ENCODE data around the gene MEF2D.

The MEF2D gene

DNA sequence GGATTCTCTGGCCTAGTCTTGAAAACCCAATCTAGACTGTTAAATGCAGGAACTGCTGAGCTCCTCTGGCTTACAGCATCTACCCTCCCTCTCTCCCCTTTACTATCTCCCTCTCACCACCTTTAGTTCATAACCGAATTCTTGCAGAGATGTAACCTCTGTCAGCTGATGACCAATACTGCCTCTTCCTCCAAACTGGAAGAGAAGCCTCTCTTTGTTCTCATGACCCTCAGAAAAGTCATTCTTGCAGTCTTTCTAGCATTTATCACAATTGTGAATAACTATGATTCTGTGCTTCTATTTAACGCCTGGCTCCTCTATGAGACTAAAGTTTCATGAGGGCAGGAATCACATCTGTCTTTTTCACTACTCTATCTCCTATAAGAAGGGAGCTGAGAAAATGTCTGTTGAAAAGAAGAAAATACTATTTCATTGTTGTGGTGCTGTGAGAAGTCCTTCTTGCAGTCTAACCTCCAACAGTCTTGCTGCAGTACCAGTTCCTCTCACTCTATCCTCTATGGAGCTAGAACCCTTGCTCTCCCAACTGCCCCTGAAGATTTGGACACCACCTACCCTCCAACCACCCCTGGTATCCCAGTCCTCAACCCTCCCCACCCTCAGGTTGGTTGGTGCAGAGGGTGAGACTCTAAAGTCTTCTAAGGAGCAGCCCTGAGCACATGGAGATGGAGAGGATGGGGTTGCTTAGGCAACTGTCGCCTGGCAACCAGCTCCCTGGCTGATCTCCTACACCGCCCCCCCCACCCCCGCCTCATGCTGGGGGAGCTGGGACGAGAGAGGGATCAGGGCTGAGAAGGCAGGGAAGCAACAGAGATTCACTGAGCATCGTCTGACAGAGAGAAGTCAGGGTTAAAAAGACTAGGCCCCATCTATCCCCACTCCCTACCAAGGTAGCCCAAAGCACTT is 13.9 kb downstream of the MEF2D start:
- Histone ChIP-seq H3K4me2 (ENCODE audit: low read length) (peak overlapping the region; percentile 96; the same call in 1 of the 2 replicates), H3K4me1 (ENCODE audit: low read length) (peaks cover 67% of the 10 kb centered on the region), H2AFZ (ENCODE audit: low read depth, low read length) (no peak overlapping the region), H3K27me3 (ENCODE audit: low read depth, low read length) (no peaks in the 10 kb centered on the region), H4K20me1 (ENCODE audit: insufficient read depth, low read length) (peaks cover 72% of the 10 kb centered on the region), H3K9me3 (ENCODE audit: insufficient read depth, low read length) (no peaks in the 10 kb centered on the region), H3K9ac (ENCODE audit: low read length) (no peak overlapping the region), H3K36me3 (replicated peaks; ENCODE audit: low read depth, low read length) (peaks cover 20% of the 10 kb centered on the region), H3K27ac (ENCODE audit: low read length) (no peak overlapping the region), H3K4me3 (ENCODE audit: low read length) (no peak overlapping the region), H3K79me2 (ENCODE audit: low read length) (peaks cover 80% of the 10 kb centered on the region)
- no peak for TF ChIP-seq CTCF (IDR thresholded peaks at IDR 0.05; ENCODE audit: low read depth, low read length)
- no peak for TF ChIP-seq EZH2phosphoT487 (IDR thresholded peaks at IDR 0.05; ENCODE audit: low read depth)

GRCh38 chr1:156485984-156486383 is 14.6 kb downstream of the MEF2D start:
- H3K9me3 ChIP-seq (ENCODE audit: insufficient read depth, low read length), result no peaks in the 10 kb centered on the region
- H3K27ac ChIP-seq (ENCODE audit: low read length), result no peak overlapping the region
- H2AFZ ChIP-seq (ENCODE audit: low read depth, low read length), result no peak overlapping the region
- H3K9ac ChIP-seq (ENCODE audit: low read length), result no peak overlapping the region
- H3K36me3 ChIP-seq (replicated peaks; ENCODE audit: low read depth, low read length), result peaks cover 26% of the 10 kb centered on the region
- peaks cover 73% of the 10 kb centered on the region for H3K79me2 ChIP-seq (ENCODE audit: low read length)
- no peak overlapping the region for H3K4me2 ChIP-seq (ENCODE audit: low read length)
- H3K4me1 ChIP-seq (ENCODE audit: low read length), result peaks cover 67% of the 10 kb centered on the region
- peaks cover 73% of the 10 kb centered on the region for H4K20me1 ChIP-seq (ENCODE audit: insufficient read depth, low read length)
- TF ChIP-seq EZH2phosphoT487 (IDR thresholded peaks at IDR 0.05; ENCODE audit: low read depth) (no peak), CTCF (IDR thresholded peaks at IDR 0.05; ENCODE audit: low read depth, low read length) (no peak)
- H3K27me3 ChIP-seq (ENCODE audit: low read depth, low read length), result no peaks in the 10 kb centered on the region
- no peak overlapping the region for H3K4me3 ChIP-seq (ENCODE audit: low read length)

- Histone ChIP-seq H2AFZ (ENCODE audit: low read depth, low read length) (no peak overlapping the region), H3K4me2 (ENCODE audit: low read length) (no peak overlapping the region), H3K27ac (ENCODE audit: low read length) (no peak overlapping the region), H3K27me3 (ENCODE audit: low read depth, low read length) (no peaks in the 10 kb centered on the region), H3K4me3 (ENCODE audit: low read length) (no peak overlapping the region), H4K20me1 (ENCODE audit: insufficient read depth, low read length) (peaks cover 68% of the 10 kb centered on the region), H3K4me1 (ENCODE audit: low read length) (peaks cover 63% of the 10 kb centered on the region), H3K9me3 (ENCODE audit: insufficient read depth, low read length) (no peaks in the 10 kb centered on the region), H3K79me2 (ENCODE audit: low read length) (peaks cover 59% of the 10 kb centered on the region), H3K36me3 (replicated peaks; ENCODE audit: low read depth, low read length) (peaks cover 37% of the 10 kb centered on the region), H3K9ac (ENCODE audit: low read length) (no peak overlapping the region)
- no peak for TF ChIP-seq CTCF (IDR thresholded peaks at IDR 0.05; ENCODE audit: low read depth, low read length)
- no peak for TF ChIP-seq EZH2phosphoT487 (IDR thresholded peaks at IDR 0.05; ENCODE audit: low read depth)
Measured at GRCh38 chr1:156484480-156485058, 16.0 kb downstream of the MEF2D start.

DNA sequence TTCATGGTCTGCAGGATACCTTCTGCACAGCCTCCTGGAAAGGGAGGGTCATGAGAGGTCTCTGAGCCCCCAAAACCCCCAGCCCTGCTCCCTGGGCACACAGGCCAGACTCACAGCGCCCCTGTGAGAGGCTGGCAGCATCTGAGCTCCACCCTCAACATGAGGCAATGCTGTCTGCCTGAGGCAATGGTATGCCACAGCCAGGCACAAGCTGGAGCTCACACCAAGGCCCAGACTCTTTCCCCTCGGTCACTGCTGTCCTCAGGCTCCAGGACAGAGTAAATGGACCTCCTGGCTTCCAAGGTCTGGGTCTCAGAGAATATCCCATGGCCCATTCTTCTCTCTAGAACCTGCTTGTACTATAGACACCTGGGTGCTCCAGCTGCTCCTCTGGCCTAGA is 17.2 kb downstream of the MEF2D start:
- H3K36me3 ChIP-seq (replicated peaks; ENCODE audit: low read depth, low read length), result peaks cover 47% of the 10 kb centered on the region
- H3K27ac ChIP-seq (ENCODE audit: low read length), result no peak overlapping the region
- TF ChIP-seq EZH2phosphoT487 (IDR thresholded peaks at IDR 0.05; ENCODE audit: low read depth) (no peak), CTCF (IDR thresholded peaks at IDR 0.05; ENCODE audit: low read depth, low read length) (no peak)
- no peak overlapping the region for H3K4me2 ChIP-seq (ENCODE audit: low read length)
- peaks cover 51% of the 10 kb centered on the region for H3K4me1 ChIP-seq (ENCODE audit: low read length)
- no peak overlapping the region for H3K4me3 ChIP-seq (ENCODE audit: low read length)
- no peaks in the 10 kb centered on the region for H3K27me3 ChIP-seq (ENCODE audit: low read depth, low read length)
- no peak overlapping the region for H2AFZ ChIP-seq (ENCODE audit: low read depth, low read length)
- no peak overlapping the region for H3K9ac ChIP-seq (ENCODE audit: low read length)
- H3K79me2 ChIP-seq (ENCODE audit: low read length), result peaks cover 47% of the 10 kb centered on the region
- H3K9me3 ChIP-seq (ENCODE audit: insufficient read depth, low read length), result no peaks in the 10 kb centered on the region
- peaks cover 60% of the 10 kb centered on the region for H4K20me1 ChIP-seq (ENCODE audit: insufficient read depth, low read length)

Measured in OCI-LY3 (cell line).